AG09309 (cell line): ENCODE results near the gene TMEM269.

Experiments
- DNase-seq: peaks from one replicate; pipeline ENCODE4 v3.0.0-alpha.2; 2010; ENCODE audit warnings: low read depth
- H3K4me3 ChIP-seq: 2 replicates; pipeline ENCODE4 v1.5.1; 2011; ENCODE audit warnings: mild to moderate bottlenecking, low read depth, low read length, moderate library complexity; ENCODE audit not compliant: control insufficient read depth
- TF ChIP-seq, protein P1 (sequence below): IDR thresholded peaks from 2 replicates; pipeline ENCODE4 v1.5.1; 2011; ENCODE audit warnings: mild to moderate bottlenecking, low read depth, low read length, inconsistent platforms; ENCODE audit not compliant: insufficient read depth, control insufficient read depth; ENCODE audit errors: missing control alignments

The TMEM269 gene

DNA sequence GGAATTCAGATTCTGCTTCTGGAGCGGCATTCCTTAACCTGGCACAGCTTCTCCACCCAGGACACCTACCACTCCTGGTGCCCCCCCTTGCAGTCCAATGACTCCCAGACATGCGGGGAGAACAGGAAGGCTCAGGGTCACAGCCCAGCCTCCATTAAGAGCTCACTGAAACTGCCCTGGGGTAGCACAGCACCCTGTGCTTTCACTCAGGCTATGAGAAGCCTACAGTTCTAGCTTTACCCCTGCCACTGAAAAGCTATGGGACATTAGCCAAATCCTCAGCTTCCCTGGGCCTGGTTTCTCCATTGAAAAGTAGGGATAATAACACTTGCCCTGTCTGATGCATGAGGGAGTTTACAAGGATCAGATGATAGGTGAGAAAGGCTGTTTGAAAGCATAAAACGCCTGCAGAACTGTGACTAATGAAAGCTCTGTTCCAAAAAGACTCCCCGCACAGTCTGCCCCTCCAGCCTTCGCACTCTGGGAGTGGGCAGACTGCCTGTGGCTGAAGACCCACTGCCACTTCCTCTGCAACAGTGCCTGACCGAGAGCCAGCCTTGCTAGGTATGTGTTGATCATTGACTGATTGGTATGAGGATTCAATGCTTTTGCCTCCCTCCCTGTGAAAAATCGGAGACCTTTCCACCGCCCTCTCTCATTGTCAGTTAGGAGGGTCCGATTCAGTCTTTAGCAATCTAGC, 42.0 kb upstream of the TMEM269 start:
- H3K4me3 ChIP-seq, result no peak overlapping the region
- no peak for DNase-seq
- TF ChIP-seq, protein P1, sequence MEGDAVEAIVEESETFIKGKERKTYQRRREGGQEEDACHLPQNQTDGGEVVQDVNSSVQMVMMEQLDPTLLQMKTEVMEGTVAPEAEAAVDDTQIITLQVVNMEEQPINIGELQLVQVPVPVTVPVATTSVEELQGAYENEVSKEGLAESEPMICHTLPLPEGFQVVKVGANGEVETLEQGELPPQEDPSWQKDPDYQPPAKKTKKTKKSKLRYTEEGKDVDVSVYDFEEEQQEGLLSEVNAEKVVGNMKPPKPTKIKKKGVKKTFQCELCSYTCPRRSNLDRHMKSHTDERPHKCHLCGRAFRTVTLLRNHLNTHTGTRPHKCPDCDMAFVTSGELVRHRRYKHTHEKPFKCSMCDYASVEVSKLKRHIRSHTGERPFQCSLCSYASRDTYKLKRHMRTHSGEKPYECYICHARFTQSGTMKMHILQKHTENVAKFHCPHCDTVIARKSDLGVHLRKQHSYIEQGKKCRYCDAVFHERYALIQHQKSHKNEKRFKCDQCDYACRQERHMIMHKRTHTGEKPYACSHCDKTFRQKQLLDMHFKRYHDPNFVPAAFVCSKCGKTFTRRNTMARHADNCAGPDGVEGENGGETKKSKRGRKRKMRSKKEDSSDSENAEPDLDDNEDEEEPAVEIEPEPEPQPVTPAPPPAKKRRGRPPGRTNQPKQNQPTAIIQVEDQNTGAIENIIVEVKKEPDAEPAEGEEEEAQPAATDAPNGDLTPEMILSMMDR, result no peak

DNA sequence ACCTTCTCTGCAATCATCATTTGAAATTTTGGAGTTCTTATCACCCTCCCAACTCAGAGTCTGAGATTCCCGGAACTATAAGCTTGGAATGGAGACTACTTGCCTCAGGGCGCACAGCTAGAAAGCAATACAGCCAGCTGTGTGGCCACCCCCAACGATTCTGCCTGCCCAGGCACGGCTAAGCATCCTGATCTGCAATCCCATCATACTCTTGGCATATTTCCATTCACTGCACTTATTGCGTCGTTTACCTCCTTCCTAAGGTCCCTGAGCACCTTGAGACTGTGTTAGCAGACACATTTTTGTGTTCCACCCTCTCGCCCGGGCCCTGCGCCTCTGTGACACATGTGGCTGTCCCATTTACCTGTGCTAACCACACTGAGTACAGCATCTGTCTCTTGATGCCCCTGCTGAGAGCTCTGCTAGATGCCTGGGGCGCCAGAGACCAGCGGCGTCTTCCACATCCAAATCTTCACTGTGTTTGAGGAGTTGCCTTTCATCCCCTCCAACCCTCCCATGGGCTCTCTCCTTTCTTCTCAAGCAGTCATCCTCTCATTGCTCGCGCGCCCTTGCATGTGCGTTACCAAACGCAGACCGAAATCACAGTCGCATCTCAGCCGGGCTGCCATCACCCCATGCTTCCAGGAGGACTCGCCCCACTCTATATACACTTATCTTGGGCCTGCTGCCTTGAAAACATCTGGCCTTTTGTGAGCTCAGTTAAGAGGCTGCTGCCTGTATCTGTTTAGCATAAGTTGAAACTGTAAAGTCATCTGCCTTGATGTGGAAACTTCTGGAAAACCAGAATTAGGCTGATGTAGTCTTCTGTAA, 41.3 kb upstream of the TMEM269 start:
- no peak for DNase-seq
- H3K4me3 ChIP-seq, result no peak overlapping the region
- TF ChIP-seq, protein P1, result no peak

DNA sequence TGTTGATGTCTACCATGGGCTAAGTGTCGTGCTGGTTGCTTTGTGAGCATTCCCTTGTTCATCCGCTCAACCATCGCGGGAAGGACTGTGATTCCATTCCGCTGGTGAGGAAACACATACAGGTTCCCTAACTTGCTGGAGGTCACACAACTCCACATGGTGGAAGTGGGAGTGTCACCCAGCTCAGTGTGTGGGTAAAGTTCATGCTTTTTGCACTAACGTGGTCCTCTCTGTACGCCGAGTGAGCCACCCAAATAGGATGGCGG, 40.7 kb upstream of the TMEM269 start:
- TF ChIP-seq, protein P1, result no peak
- no peak overlapping the region for H3K4me3 ChIP-seq
- no peak for DNase-seq

DNA sequence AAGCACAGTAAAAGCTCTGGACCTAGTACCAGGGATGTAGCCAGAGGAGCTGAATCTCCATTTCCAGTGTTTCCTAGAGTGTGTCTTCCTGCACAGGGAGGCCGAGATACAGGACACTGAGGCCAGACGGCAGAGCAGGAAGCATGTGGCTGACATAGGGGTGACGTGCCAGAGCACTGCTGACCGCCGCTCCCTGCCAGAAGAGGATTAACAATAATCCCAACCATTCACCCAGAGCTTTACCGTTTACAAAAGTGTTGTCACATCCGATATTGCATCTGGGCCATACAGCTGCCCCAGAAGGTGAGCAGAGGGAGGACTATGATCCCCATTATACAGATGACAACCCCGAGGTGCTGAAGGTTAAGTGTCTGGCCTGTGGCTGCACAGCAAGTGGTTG, 38.9 kb upstream of the TMEM269 start:
- TF ChIP-seq, protein P1, result no peak
- no peak overlapping the region for H3K4me3 ChIP-seq
- no peak for DNase-seq

DNA sequence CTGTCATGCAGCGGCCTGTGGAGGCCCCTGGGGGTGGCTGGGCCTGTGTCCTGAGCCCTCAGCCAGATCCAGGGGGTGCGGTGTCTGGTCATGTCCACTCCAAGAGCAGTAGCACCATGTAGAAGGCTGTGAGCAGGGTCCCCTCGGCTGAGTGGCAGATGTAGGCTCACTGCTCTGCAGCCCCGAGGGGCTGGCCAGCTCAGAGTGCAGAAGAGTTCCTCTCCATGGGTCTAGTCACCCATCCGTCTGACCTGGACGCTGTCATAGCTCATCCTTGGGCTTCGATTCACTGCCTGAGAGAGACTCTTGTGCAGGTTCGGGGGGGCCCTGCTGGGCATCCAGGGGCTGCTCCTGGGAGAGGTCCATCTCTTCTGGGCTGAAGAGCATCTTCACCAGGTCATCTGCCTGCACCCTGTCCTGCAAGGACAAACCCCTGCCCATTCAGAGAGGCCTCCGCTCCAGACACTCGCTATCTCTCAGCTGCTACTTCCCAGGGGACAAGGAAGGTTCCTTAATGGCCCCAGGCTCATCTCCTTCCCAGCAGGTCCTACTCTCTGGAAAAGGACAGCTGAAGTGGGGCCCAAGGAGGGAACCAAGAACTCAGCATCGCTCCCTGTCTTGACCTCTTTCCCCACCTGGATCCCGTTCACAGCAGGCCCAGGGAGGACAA, 38.2 kb upstream of the TMEM269 start:
- no peak overlapping the region for H3K4me3 ChIP-seq
- TF ChIP-seq, protein P1, result no peak
- no peak for DNase-seq

DNA sequence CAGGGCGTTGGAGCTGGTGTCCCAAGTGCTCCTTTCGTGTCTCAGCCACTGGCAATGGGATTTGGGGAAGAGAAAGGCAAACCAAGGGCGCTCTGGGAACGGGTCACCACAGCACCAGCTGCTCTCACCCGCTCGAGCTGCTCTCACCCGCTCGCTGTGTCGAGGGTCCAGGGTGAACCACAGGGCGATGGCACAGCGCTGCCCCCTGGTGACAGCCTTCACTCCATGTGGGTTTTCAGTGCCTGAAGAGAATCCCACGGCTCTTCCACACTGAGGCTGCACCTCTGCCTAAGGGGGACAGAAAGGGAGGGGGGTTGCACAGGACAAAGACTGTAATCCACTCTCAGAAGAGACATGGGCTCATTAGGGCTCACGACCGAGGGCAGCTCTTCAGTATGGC, 37.7 kb upstream of the TMEM269 start:
- no peak for DNase-seq
- H3K4me3 ChIP-seq, result no peak overlapping the region
- TF ChIP-seq, protein P1, result peak; percentile 70
